Measurements from ENCODE around the gene SYT7.

The SYT7 gene

GRCh38 chr11:61579676-61580270 lies 1.1 kb downstream of the SYT7 start:
- DNase-seq: no peak

- DNase-seq: no peak
Observed at GRCh38 chr11:61578819-61579675, 1.8 kb downstream of the SYT7 start.

DNA sequence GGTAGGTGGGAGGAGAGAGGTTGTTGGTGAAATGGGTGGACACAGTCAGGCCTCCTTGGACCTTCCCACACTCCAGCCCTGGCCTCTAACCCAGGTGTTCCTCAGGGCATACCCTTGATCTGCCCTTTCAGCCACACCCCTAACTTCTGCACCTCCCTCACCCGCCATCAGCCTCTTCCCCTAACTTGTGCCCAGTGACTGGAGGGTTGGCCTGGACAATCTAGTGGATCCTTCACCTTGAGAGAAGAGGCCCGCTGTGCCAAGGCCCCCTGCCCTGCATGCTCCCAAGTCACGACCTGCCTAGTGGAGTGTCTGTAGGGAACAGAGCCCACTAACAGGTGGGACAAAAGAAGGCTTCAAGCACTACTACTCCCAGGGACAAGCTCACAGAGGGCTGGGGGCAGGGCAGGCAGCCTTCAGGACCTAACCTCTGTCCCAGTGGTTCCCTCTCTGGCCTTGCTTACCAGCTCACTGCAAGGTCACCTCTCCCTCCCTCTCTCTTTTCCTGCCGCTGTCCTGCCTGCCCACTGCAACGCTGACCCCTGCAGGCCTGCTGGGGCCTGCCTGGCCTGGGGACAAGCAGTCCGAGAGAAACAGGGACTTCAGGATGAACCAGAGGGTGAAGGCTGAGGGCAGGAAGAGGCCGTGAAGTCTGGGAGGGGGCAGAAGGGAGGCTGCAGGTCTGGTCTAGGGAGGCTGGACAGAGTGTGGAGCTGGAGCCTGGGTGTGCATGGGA lies 3.3 kb downstream of the SYT7 start:
- DNase-seq: no peak

GRCh38 chr11:61575886-61576861 lies 4.7 kb downstream of the SYT7 start:
- no peak for DNase-seq

GRCh38 chr11:61574611-61575010 lies 6.3 kb downstream of the SYT7 start:
- no peak for DNase-seq

DNA sequence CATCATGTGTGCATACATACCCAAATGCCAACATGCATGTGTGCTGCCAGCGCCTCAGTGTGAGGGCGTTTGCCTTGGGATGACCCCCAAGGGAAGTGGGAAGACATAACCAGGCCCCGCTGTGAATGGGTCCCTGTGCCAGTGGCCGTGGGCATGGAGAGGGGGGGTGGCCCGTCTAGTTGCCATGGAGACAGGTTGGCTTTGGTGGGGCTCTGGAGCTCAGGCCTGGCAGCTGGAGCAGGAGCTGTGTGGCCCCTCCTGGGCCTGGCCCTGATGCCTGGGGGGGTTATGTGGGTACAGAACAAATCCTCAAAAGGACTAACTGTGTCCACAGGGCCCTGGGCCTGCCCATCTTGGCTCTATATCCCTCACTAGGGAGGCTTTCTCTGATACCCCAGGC lies 8.0 kb downstream of the SYT7 start:
- no peak for DNase-seq

DNA sequence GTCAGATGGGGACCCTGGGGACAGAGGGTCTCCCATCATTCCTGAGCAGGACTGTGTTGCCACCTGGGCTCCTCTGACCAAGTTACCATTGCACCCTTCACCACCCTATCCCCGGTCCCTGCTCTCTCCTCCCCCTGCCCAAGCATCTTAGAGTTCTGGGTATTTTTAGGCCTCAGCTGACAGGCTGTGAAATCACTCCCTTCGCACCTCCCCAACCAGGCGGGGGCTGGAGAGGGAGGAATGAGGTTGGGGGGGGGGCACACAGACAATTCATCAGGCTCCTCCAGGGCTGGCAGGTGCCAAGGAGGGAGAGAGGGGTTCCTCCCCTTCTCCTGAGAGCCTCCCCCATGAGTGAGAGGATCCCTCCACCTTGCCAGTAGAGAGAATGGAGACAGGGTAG lies 9.0 kb downstream of the SYT7 start:
- no peak for DNase-seq

- DNase-seq: no peak
Observed at GRCh38 chr11:61571337-61571736, 9.5 kb downstream of the SYT7 start.

DNA sequence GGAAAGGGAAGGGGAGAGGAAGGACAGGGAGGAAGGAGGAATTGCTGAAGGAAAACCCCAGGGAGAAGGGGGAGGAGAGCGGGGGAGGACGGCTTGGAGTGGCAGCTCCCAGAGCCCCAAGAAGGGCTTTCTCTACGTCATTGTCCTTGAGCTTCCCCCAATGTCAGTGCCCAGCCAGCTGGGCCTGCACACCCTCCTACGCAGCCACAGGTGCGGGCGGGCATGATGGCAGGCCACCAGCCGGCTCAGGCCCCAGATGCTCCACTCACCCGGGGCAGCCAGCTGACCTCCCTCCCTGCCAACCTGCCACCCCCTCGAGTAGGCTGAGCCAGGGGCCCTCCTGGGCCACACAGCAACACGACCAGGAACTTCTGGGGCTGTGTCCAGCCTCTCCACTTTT lies 11.2 kb downstream of the SYT7 start:
- DNase-seq: no peak

GRCh38 chr11:61569018-61569417 lies 11.9 kb downstream of the SYT7 start:
- DNase-seq: no peak

DNA sequence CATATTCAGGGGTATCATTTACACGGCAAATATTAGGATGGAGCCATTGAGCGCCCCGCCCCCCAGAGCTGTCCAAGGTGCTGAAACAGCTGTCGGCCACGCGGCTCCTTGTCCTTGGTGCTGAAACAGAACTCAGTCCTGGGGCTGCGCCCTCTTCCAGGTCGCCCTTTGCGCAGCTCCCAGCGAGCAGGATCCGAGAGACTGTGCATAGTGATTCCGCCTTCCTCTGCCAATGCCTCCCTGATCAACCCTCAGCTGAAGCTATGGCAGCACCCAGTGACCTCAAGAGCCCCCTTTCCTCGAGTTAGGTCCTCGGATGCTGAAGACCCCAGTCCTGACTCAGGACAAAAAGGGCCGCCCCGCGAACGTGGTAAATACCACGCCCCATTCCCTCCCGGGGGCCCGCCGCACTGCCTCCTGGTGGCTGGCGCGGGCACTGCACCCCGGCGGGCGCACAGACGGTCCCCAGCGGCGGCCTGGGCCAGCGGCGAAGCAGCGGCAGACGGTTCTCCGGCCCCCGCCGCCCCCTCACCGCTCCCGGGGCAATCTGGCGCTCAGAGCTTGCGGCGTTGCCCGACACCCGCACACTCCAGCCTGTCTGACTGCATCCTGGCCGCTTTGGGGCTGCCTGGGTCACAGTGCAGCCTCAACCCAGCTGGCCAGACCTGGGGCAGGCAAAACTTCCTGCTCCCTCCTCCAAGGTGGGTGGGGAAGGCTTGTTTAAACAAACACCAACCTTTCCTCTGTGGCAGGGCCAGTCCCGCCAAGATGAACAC lies 13.4 kb downstream of the SYT7 start:
- peak; percentile 91 for DNase-seq

DNA sequence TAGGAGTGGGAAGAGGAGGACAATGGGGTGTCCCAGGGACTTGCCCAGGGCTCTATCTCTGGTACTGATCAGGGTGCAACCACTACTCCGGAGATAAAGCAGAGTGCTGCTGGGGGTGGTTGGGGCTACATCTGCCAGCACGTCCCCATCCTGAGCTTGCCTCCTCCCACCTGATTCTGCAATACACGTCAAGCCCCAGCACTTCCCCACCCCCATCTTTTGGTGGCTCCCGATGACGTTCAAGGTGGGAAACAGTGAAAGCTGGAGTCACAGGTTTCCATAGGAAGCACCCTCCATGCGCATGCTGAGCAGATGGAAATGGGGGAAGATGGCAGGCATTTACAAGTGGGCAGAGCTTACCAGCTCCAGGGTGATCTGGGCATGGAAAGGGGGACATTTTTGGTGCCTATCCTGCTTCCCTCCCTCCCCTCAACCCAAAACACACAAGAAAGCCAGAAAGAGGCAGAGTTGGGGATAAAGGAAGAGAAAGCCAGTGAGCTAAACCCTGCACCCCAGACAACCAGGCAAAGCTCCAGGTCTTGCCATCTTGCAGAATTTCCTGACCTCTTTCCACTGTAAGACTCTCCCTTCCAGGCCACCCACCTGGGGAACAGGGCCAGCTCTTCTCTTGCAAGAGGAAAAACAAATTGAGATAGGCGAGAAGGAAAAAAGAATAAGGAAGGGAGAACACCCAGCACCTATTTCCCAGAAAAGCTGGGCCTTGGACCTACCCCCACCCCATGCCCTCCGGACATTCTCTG lies 15.8 kb downstream of the SYT7 start:
- DNase-seq: no peak

DNA sequence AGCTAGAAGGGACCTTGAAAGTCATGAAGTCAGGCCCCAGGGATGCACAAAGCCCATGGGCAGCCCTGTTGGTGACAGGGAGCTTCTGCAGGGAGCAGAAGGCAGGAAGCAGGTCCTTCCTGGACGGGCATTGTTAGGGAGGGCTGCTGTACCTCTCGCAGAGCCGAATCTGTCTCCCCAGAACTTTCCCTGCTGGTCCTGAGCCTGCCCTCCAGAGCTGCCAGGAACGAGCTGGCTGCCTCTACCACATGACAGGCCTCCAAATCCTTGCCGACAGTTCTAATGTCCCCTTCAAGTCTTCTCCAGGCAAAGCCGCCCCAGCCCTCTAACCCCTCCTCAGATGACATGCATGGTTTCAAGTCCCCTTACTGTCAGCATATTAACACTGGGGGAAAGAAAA lies 20.1 kb downstream of the SYT7 start:
- DNase-seq: no peak

GRCh38 chr11:61556621-61557020 lies 24.3 kb downstream of the SYT7 start:
- DNase-seq: no peak

GRCh38 chr11:61555978-61556377 lies 24.9 kb downstream of the SYT7 start:
- DNase-seq: no peak

- peak; percentile 16 for DNase-seq
Observed at GRCh38 chr11:61555051-61555969, 25.6 kb downstream of the SYT7 start.

DNA sequence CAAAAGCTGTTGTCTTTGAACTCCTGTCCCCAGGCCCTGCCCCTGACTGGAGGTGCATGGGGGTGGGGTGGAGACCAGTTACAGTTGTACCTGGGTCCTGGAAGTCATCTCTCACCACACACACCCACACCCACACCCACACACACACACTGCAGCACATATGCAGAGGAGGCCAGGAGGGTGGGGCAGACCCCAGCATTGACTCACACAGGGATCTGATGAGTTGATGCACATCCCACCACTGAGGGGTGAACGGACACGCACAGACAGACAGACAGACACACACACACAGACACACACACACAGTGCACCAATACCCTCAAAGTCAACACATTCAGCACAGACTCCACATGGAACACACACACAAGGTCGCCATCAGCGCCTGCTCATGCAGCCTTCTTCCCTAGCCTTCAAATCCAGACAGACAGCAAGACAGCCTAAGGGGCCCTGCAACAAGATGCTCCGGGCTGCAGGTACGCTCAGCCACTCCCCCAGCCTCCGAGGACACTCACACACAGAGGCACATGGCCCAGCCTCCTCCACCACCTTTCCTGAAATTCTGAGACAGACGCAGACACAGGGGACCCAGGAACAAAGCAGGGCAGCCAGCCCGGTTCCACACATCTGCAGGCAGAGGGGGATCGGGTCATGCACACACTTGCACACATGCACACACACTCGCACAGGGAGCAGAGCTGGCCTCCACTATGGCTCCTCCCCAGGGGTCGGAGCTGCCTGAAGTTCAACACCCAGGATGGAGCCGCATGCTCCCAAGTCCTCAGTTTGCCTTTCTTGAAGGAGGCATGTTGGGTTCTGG lies 26.5 kb downstream of the SYT7 start:
- no peak for DNase-seq

DNA sequence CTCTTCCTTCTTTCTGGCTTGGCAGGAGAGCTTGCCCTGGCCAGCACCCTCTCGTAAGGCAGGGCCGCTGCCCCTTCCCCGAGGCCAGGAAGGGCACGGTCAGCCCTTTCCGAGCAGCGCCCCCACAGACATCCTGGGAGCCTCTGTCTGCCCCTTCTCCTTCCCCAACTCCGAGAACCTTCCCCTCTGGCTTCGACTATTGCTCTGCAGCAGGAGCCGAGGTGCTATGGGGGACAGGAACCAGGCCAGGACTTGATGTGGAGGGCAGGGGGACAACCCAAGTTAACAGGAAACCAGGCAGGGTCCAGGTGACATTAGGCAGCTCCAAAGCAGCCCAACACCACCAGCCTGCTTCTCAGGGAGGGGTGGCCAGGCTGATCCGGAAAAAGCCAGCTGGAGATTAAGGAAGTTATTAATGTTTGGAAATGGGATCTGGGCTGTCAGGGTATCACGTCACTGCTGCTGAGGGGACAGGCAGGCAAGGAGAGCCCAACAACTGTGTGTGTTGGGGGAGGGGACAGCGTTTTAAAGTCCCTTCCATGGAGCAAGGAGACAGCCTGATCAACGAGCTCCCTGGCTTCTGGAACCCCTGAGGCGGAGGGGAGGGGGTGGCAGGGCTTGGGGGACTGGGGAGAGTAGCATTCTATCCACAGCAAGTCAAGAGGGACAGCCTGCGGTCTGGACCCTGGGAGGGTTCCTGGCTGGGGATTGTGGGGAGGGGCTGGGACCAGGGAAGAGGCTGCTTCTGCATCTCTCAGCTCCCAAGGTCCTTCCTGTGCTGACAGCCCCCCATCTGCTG lies 27.3 kb downstream of the SYT7 start:
- DNase-seq: no peak
